Caco-2 (cell line): Measurements from ENCODE around the gene NR2C2. TPM values are rescaled to one million over a fixed set of nuclear protein-coding genes. Genes with fewer than 3 reads are reported as not detected.

Source experiments
- BruUV-seq: library from RNA; stranded (reverse); fragments of 400-500 nt; replicated peaks from 2 replicates; lab custom pipeline; 2021; lab: Mats Ljungman, UMichigan
- CTCF ChIA-PET: fragments of 300-600 bp; sonication (Branson Sonifier 250); formaldehyde crosslinking; loops from one replicate; lab custom pipeline; 2022; ENCODE audit warnings: antibody characterized with exemption; lab: Charles Lee
- POLR2A ChIA-PET: fragments of 300-600 bp; sonication (Branson Sonifier 250); formaldehyde crosslinking; loops from one replicate; lab custom pipeline; 2022; ENCODE audit warnings: antibody characterized with exemption; lab: Charles Lee
- DNase-seq, 2 experiments: peaks; one replicate each; pipeline versions ENCODE4 v3.0.0 to v3.0.0-alpha.2; 2020 to 2022
- H3K27me3 ChIP-seq: replicated peaks from 2 replicates; pipeline ENCODE4 v1.6.0; 2011; ENCODE audit warnings: low read length; ENCODE audit not compliant: control insufficient read depth, insufficient read depth
- H3K36me3 ChIP-seq: 2 replicates; pipeline ENCODE4 v1.5.1; 2011; ENCODE audit warnings: low read length; ENCODE audit not compliant: control insufficient read depth, insufficient read depth
- H3K4me1 ChIP-seq: fragments of 250-450 bp; sonication (Bioruptor Pico); 2 replicates; pipeline ENCODE4 v1.5.1; 2020; ENCODE audit warnings: mild to moderate bottlenecking
- H3K4me3 ChIP-seq: 2 replicates; pipeline ENCODE4 v1.5.1; 2011; ENCODE audit warnings: low read depth, mild to moderate bottlenecking, control low read depth, low read length
- H3K9me3 ChIP-seq: fragments of 250-450 bp; sonication (Bioruptor Pico); 2 replicates; pipeline ENCODE4 v1.5.1; 2020; ENCODE audit warnings: mild to moderate bottlenecking, moderate library complexity
- H3K27ac Mint-ChIP-seq: one replicate; pipeline ENCODE4 v1.8.0; 2022; ENCODE audit warnings: mixed read lengths; ENCODE audit not compliant: unreplicated experiment
- H3K27me3 Mint-ChIP-seq: one replicate; pipeline ENCODE4 v1.8.0; 2022; ENCODE audit warnings: mixed read lengths; ENCODE audit not compliant: insufficient read depth, unreplicated experiment
- H3K36me3 Mint-ChIP-seq: one replicate; pipeline ENCODE4 v1.8.0; 2022; ENCODE audit warnings: mild to moderate bottlenecking, mixed read lengths; ENCODE audit not compliant: insufficient read depth, unreplicated experiment
- H3K4me1 Mint-ChIP-seq: one replicate; pipeline ENCODE4 v1.8.0; 2022; ENCODE audit warnings: low read depth, mixed read lengths; ENCODE audit not compliant: unreplicated experiment
- H3K4me3 Mint-ChIP-seq: one replicate; pipeline ENCODE4 v1.8.0; 2022; ENCODE audit warnings: mild to moderate bottlenecking, moderate library complexity, mixed read lengths; ENCODE audit not compliant: unreplicated experiment
- H3K9me3 Mint-ChIP-seq: one replicate; pipeline ENCODE4 v1.8.0; 2022; ENCODE audit warnings: mixed read lengths; ENCODE audit not compliant: unreplicated experiment
- CTCF ChIP-seq, 2 experiments: fragments of 200-600 bp in 1 of 2; IDR thresholded peaks; 1 replicate in 1 of 2; 2 replicates in 1 of 2; pipeline versions ENCODE4 v1.5.1 to v1.8.0; 2011 to 2022; ENCODE audit warnings: antibody characterized with exemption in 1 of 2, control low read depth in 1 of 2, inconsistent platforms in 1 of 2, low read depth in 1 of 2, low read length in 1 of 2, mild to moderate bottlenecking in 1 of 2, moderate library complexity in 1 of 2; ENCODE audit not compliant: insufficient read depth in 1 of 2, severe bottlenecking in 1 of 2, unreplicated experiment in 1 of 2
- intact Hi-C: fragments of 100-400 bp; cut with micrococcal nuclease; formaldehyde crosslinking; loops from one replicate; pipeline ENCODE4 v1.10.0; 2022; ENCODE audit not compliant: unreplicated experiment
- total RNA-seq: library from RNA; stranded (reverse); gene quantifications from 2 replicates; pipeline ENCODE4 v1.2.3, GENCODE V29; 2022

The NR2C2 gene
- total RNA-seq, 1 experiment from 2014 or later: 37.0 TPM

GRCh38 chr3:15051531-15051930, 104.1 kb downstream of the NR2C2 start:
- Histone ChIP-seq H3K4me1 (no peaks in the 10 kb centered on the region), H3K4me3 (no peak overlapping the region), H3K36me3 (peaks cover 8% of the 10 kb centered on the region; the same call in 1 of the 2 replicates), H3K9me3 (no peaks in the 10 kb centered on the region), H3K27me3 (no peaks in the 10 kb centered on the region)
- intact Hi-C loops: no loop called here
- no peaks in the 10 kb centered on the region for H3K27me3 Mint-ChIP-seq
- TF ChIP-seq CTCF (IDR thresholded peaks at IDR 0.05; ENCODE audit: insufficient read depth in 1 of 2, low read depth in 1 of 2, low read length in 1 of 2, severe bottlenecking in 1 of 2, unreplicated experiment in 1 of 2): peak; percentile 70 to 76
- no peaks in the 10 kb centered on the region for H3K9me3 Mint-ChIP-seq
- no peak overlapping the region for H3K27ac Mint-ChIP-seq
- no peaks in the 10 kb centered on the region for H3K4me1 Mint-ChIP-seq
- CTCF ChIA-PET: interaction anchor here (0.6 to 1.3 kb wide), 5 partner anchors 9 to 125 kb away, joined by 3 to 10 read pairs (median 4); partner anchors contain the start of gene MRPS25
- POLR2A ChIA-PET: interaction anchor here (0.7 kb wide), 1 partner anchor 14 kb away, joined by 3 read pairs; the partner anchor contains the start of gene MRPS25
- DNase-seq: peak; percentile 62 to 69
- peaks cover 74% of the 10 kb centered on the region for H3K36me3 Mint-ChIP-seq
- H3K4me3 Mint-ChIP-seq: no peak overlapping the region
- no TSS peak for BruUV-seq

GRCh38 chr3:15052335-15053242, 105.2 kb downstream of the NR2C2 start:
- no TSS peak for BruUV-seq
- Histone ChIP-seq H3K9me3 (no peaks in the 10 kb centered on the region), H3K27me3 (no peaks in the 10 kb centered on the region), H3K36me3 (peaks cover 6% of the 10 kb centered on the region; the same call in 1 of the 2 replicates), H3K4me1 (no peaks in the 10 kb centered on the region), H3K4me3 (no peak overlapping the region)
- intact Hi-C loops: no loop called here
- H3K36me3 Mint-ChIP-seq: peaks cover 71% of the 10 kb centered on the region
- TF ChIP-seq CTCF (IDR thresholded peaks at IDR 0.05; ENCODE audit: insufficient read depth in 1 of 2, low read depth in 1 of 2, low read length in 1 of 2, severe bottlenecking in 1 of 2, unreplicated experiment in 1 of 2): no peak
- DNase-seq: no peak
- POLR2A ChIA-PET: no interaction called here
- H3K27ac Mint-ChIP-seq: no peak overlapping the region
- CTCF ChIA-PET: interaction anchor here (0.9 to 1.2 kb wide), 2 partner anchors 12 to 126 kb away, joined by 3 to 4 read pairs; partner anchors contain the start of gene MRPS25
- H3K9me3 Mint-ChIP-seq: no peaks in the 10 kb centered on the region
- H3K4me3 Mint-ChIP-seq: no peak overlapping the region
- no peaks in the 10 kb centered on the region for H3K27me3 Mint-ChIP-seq
- no peaks in the 10 kb centered on the region for H3K4me1 Mint-ChIP-seq

GRCh38 chr3:15053541-15053940, 106.2 kb downstream of the NR2C2 start:
- Mint-ChIP-seq H3K27me3 (no peaks in the 10 kb centered on the region), H3K4me1 (no peaks in the 10 kb centered on the region), H3K27ac (no peak overlapping the region), H3K36me3 (peaks cover 80% of the 10 kb centered on the region), H3K4me3 (no peak overlapping the region), H3K9me3 (no peaks in the 10 kb centered on the region)
- BruUV-seq: no TSS peak
- no peaks in the 10 kb centered on the region for H3K9me3 ChIP-seq
- no peak for TF ChIP-seq CTCF (IDR thresholded peaks at IDR 0.05; ENCODE audit: insufficient read depth in 1 of 2, low read depth in 1 of 2, low read length in 1 of 2, severe bottlenecking in 1 of 2, unreplicated experiment in 1 of 2)
- peaks cover 6% of the 10 kb centered on the region; the same call in 1 of the 2 replicates for H3K36me3 ChIP-seq
- DNase-seq: no peak
- CTCF ChIA-PET: interaction anchor here (1.2 kb wide), 1 partner anchor 11 kb away, joined by 4 read pairs; the partner anchor contains the start of gene MRPS25
- POLR2A ChIA-PET: no interaction called here
- H3K4me3 ChIP-seq: no peak overlapping the region
- no peaks in the 10 kb centered on the region for H3K4me1 ChIP-seq
- intact Hi-C loops: no loop called here
- H3K27me3 ChIP-seq: no peaks in the 10 kb centered on the region
